ENCODE data around the gene SLC9C2.

SLC9C2 gene

GRCh38 chr1:173572201-173572873 is 30.5 kb downstream of the SLC9C2 start:
- no peak for TF ChIP-seq SIN3A (IDR thresholded peaks at IDR 0.05; ENCODE audit: borderline replicate concordance, insufficient read depth, low read length)
- TF ChIP-seq REST (IDR thresholded peaks at IDR 0.05; ENCODE audit: insufficient read depth in 1 of 2, low read depth in 2 of 2, low read length in 2 of 2) = no peak
- TF ChIP-seq POLR2AphosphoS5 (IDR thresholded peaks at IDR 0.05; ENCODE audit: low read depth, low read length) = no peak
- TF ChIP-seq FOXP2 (optimal IDR thresholded peaks at IDR 0.05; ENCODE audit: borderline replicate concordance, extremely low read depth, extremely low read length, insufficient read depth) = no peak
- TF ChIP-seq TAF1 (IDR thresholded peaks at IDR 0.05; ENCODE audit: borderline replicate concordance, insufficient read depth, low read length) = no peak

- TF ChIP-seq REST (IDR thresholded peaks at IDR 0.05; ENCODE audit: insufficient read depth in 1 of 2, low read depth in 2 of 2, low read length in 2 of 2) = no peak
- TF ChIP-seq POLR2AphosphoS5 (IDR thresholded peaks at IDR 0.05; ENCODE audit: low read depth, low read length) = no peak
- no peak for TF ChIP-seq TAF1 (IDR thresholded peaks at IDR 0.05; ENCODE audit: borderline replicate concordance, insufficient read depth, low read length)
- TF ChIP-seq SIN3A (IDR thresholded peaks at IDR 0.05; ENCODE audit: borderline replicate concordance, insufficient read depth, low read length) = no peak
- TF ChIP-seq FOXP2 (optimal IDR thresholded peaks at IDR 0.05; ENCODE audit: borderline replicate concordance, extremely low read depth, extremely low read length, insufficient read depth) = no peak
Measured at GRCh38 chr1:173570370-173571007, 32.4 kb downstream of the SLC9C2 start.

GRCh38 chr1:173568483-173568882 is 34.4 kb downstream of the SLC9C2 start:
- TF ChIP-seq POLR2AphosphoS5 (IDR thresholded peaks at IDR 0.05; ENCODE audit: low read depth, low read length) = no peak
- no peak for TF ChIP-seq REST (IDR thresholded peaks at IDR 0.05; ENCODE audit: insufficient read depth in 1 of 2, low read depth in 2 of 2, low read length in 2 of 2)
- no peak for TF ChIP-seq SIN3A (IDR thresholded peaks at IDR 0.05; ENCODE audit: borderline replicate concordance, insufficient read depth, low read length)
- TF ChIP-seq TAF1 (IDR thresholded peaks at IDR 0.05; ENCODE audit: borderline replicate concordance, insufficient read depth, low read length) = no peak
- no peak for TF ChIP-seq FOXP2 (optimal IDR thresholded peaks at IDR 0.05; ENCODE audit: borderline replicate concordance, extremely low read depth, extremely low read length, insufficient read depth)

DNA sequence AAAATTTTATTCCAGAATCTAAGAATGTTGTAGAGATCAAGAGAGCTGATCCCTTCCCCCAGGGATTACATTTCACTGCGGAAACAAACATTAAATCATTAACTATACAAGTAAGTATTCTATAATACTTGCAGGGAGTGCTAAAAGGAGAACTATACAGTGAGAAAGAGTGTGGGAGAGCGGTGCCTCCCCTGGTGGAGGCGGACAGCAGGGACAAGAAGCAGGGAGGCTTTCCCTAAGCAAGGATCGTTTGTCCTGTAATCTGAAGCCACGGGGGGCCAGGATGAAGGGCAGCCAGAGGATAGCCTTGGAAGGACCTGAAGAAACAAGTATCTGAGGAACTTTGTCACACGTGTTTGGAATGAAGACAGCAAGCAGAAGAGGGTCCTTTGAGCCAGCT is 40.1 kb downstream of the SLC9C2 start:
- no peak for TF ChIP-seq FOXP2 (optimal IDR thresholded peaks at IDR 0.05; ENCODE audit: borderline replicate concordance, extremely low read depth, extremely low read length, insufficient read depth)
- TF ChIP-seq SIN3A (IDR thresholded peaks at IDR 0.05; ENCODE audit: borderline replicate concordance, insufficient read depth, low read length) = no peak

GRCh38 chr1:173561263-173561662 is 41.6 kb downstream of the SLC9C2 start:
- no peak for TF ChIP-seq FOXP2 (optimal IDR thresholded peaks at IDR 0.05; ENCODE audit: borderline replicate concordance, extremely low read depth, extremely low read length, insufficient read depth)
- no peak for TF ChIP-seq TAF1 (IDR thresholded peaks at IDR 0.05; ENCODE audit: borderline replicate concordance, insufficient read depth, low read length)
- TF ChIP-seq REST (IDR thresholded peaks at IDR 0.05; ENCODE audit: insufficient read depth in 1 of 2, low read depth in 2 of 2, low read length in 2 of 2) = no peak
- TF ChIP-seq POLR2AphosphoS5 (IDR thresholded peaks at IDR 0.05; ENCODE audit: low read depth, low read length) = no peak
- TF ChIP-seq SIN3A (IDR thresholded peaks at IDR 0.05; ENCODE audit: borderline replicate concordance, insufficient read depth, low read length) = no peak

Measured in PFSK-1 (cell line).